ENCODE measurements around the gene SAMD9L. TPM values are rescaled to one million over a fixed set of nuclear protein-coding genes. Genes with fewer than 3 reads are reported as not detected.

The SAMD9L gene
- total and polyA plus RNA-seq, 2 experiments from 2014 or later: not detected

DNA sequence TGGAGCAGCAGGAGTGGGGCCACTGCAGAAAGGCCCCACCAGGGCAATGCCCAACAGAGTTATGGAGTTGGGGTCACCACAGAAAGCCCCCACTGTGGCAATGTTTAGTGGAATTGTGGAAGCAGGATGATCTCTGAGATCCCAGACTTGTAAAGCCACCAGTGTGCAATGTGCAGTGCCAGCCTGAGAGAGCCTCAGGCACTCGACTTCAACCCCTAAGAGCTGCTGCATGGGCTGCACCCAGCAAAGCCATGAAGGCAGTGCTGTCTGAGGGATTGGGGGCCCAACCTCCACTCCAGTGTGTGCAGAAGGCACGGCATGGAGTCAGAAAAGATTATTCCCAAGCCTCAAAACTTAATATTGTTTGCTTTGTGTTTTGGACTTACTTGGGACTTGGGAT, 50.8 kb downstream of the SAMD9L start:
- H3K4me3 ChIP-seq: no peak overlapping the region
- H3K36me3 ChIP-seq: no peaks in the 10 kb centered on the region
- H3K9me3 ChIP-seq (ENCODE audit: low read depth): no peaks in the 10 kb centered on the region
- H3K4me1 ChIP-seq (ENCODE audit: low read depth): no peaks in the 10 kb centered on the region
- no peak overlapping the region for H3K27ac ChIP-seq
- TF ChIP-seq, protein P1, sequence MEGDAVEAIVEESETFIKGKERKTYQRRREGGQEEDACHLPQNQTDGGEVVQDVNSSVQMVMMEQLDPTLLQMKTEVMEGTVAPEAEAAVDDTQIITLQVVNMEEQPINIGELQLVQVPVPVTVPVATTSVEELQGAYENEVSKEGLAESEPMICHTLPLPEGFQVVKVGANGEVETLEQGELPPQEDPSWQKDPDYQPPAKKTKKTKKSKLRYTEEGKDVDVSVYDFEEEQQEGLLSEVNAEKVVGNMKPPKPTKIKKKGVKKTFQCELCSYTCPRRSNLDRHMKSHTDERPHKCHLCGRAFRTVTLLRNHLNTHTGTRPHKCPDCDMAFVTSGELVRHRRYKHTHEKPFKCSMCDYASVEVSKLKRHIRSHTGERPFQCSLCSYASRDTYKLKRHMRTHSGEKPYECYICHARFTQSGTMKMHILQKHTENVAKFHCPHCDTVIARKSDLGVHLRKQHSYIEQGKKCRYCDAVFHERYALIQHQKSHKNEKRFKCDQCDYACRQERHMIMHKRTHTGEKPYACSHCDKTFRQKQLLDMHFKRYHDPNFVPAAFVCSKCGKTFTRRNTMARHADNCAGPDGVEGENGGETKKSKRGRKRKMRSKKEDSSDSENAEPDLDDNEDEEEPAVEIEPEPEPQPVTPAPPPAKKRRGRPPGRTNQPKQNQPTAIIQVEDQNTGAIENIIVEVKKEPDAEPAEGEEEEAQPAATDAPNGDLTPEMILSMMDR (IDR thresholded peaks at IDR 0.05; ENCODE audit: low read depth, low read length): no peak
- DNase-seq (ENCODE audit: low read depth in 1 of 2, low spot score in 1 of 2): no peak
- no peaks in the 10 kb centered on the region for H3K27me3 ChIP-seq

DNA sequence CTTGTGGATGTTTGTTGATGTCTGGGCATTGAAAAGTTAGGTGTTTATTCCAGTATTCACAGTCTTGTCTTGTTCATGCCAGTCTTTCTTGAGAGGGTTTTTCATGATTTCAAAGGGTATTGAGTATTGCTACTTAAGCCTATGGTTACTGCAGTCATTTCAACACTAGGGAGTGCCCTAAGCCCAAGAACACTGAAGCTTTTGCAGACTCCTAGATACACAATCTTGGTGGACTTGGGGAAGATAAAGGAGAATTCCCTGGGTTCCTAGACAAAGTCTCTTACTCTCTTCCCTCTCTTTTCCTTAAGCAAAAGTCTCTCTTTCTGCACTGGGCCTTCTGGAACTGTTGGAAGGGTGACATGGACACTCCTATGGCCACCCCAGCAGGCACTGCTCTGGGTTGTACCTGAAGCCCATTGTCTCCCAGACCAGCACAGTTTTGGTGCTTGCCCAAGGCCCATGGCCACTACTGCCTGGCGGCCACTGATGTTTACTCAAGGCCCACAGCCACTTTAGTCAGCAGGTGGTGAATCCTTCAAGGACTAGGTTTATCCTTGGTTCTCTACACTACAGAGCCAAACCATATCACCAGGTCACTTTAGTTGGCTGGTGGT, 55.3 kb downstream of the SAMD9L start:
- H3K9me3 ChIP-seq (ENCODE audit: low read depth): no peaks in the 10 kb centered on the region
- H3K4me3 ChIP-seq: no peak overlapping the region
- DNase-seq (ENCODE audit: low read depth in 1 of 2, low spot score in 1 of 2): peak in 1 of 2 donors; percentile 68

More for the DNA sequence above, 55.3 kb downstream of the SAMD9L start:
- no peaks in the 10 kb centered on the region for H3K27me3 ChIP-seq
- TF ChIP-seq, protein P1 (IDR thresholded peaks at IDR 0.05; ENCODE audit: low read depth, low read length): peak; percentile 59
- H3K27ac ChIP-seq: no peak overlapping the region
- H3K4me1 ChIP-seq (ENCODE audit: low read depth): no peaks in the 10 kb centered on the region
- no peaks in the 10 kb centered on the region for H3K36me3 ChIP-seq

Other genes with a start within 250 kb of the SAMD9L start
- 0.03 TPM in 1 of 2 replicates, not detected in the other for gene SAMD9, start 30.4 kb downstream of the SAMD9L start, total RNA-seq
- gene SAMD9, start 30.4 kb downstream of the SAMD9L start, polyA plus RNA-seq: not detected in 2 replicates
- gene HEPACAM2, start 78.1 kb upstream of the SAMD9L start, total RNA-seq: not detected in 2 replicates
- not detected in 2 replicates for gene HEPACAM2, start 78.1 kb upstream of the SAMD9L start, polyA plus RNA-seq
- 15.6 and 22.2 TPM in 2 replicates for gene VPS50, start 84.0 kb upstream of the SAMD9L start, total RNA-seq
- gene VPS50, start 84.0 kb upstream of the SAMD9L start, polyA plus RNA-seq: 10.0 and 14.9 TPM in 2 replicates